ENCODE data around the gene EBF3.
A peak's percentile ranks its signal among the peaks of the same experiment; 100 is the strongest.

The EBF3 gene

DNA sequence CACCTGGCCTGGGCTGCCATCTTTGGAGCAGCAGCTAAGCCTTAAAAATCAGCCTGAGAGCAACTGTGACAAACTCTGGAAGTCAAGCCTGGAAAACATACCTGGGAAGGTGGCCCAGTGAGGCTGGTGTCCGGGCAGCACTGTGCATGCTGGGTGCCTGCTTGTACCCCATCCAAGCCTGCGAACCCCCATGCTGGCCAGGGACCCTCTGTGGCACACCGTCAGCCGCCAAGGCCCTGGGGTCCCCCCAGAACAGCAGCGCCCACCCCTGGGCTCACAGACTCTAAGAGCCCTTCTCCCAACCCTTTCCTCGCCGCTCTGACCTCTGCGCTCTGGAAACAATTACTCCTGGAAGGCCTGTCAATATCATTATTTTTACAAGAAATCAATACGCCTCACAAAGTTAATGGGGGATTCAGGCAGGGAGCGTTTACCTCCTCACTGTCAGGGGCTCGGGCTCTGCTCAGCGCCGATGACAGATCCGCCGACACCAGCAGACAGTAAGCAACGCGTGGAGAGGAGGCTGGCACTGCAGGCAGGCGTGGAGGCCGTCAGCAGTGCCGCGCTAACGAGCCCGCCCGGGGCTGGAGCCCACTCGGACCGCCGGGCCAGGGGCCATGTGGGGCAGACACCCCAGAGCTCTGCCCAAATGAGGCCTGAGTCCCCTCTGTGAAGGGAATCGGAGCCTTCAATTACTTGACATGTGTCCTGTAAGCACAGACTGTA lies 54.4 kb downstream of the EBF3 start:
- DNase-seq = no peak

DNA sequence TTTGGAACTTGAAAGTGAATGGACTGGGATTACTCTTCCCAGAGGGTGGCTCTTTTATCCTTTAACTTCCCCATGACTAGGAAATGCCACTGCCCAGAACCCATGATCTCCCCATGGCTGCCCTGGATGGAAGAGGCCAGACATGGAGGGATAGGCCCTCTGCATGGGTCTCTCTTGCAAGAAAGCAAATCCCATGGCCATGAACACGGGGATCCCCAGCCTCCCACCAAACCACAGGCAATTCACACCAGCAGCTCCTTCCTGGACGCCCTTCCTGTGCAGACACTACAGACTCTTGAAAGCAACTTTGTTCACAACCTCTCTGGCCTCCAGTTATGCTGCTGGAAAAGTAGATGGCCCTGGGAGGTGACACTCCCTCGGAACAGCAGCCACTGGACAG lies 55.0 kb downstream of the EBF3 start:
- DNase-seq = no peak

DNA sequence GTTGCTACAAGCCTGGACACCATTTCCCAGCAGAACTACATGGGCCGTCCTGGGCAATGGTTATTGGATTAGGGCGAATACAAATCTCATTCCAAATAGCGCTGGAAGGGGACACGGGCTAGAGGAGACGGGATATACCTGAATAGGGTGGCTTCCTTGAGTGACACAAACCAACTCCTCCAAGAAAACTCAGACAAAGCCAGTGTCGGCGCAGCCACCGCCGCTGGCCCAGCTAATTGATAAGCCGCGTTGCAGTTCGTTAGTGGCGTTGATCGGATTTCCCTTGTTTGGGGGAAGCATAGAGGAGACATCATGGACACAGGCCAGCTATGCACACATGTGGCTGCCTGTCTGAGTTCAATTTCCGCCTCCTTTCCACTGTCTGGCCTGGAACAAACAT lies 55.7 kb downstream of the EBF3 start:
- no peak for DNase-seq

DNA sequence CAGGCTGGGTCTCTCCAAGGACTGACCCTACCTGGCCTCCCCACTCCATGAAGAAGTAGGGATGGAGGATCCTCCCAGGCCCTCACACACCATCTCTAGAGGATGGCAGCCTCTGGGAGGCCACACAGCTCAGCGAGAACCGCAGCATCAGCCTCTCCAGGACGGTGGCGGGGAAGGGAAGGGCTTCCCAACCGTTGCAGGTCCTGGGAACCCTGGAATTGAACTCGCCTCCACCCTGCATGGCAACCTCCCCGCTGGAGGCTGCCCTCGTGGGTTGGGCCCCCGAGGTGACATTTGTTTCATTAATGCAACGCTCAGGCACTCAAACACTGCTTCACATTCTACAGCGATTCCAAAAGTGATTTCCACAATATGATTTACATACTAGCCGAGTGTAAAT lies 58.5 kb downstream of the EBF3 start:
- no peak for DNase-seq

DNA sequence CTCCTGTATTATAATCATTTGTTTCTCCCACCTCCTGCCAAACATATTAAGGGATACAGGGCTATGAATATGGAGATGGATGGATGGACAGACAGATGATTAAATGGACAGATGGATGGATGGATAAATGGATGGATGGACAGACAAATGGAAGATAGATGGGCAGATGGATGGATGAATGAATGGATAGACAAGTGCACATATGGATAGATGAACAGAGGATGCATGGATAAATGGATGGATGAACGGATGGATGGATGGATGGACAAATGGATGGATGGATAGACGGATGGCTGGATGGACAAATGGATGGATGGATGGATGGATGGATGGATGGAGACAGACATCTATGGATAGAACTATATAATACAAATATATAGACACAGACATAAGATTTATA lies 59.8 kb downstream of the EBF3 start:
- DNase-seq = no peak

DNA sequence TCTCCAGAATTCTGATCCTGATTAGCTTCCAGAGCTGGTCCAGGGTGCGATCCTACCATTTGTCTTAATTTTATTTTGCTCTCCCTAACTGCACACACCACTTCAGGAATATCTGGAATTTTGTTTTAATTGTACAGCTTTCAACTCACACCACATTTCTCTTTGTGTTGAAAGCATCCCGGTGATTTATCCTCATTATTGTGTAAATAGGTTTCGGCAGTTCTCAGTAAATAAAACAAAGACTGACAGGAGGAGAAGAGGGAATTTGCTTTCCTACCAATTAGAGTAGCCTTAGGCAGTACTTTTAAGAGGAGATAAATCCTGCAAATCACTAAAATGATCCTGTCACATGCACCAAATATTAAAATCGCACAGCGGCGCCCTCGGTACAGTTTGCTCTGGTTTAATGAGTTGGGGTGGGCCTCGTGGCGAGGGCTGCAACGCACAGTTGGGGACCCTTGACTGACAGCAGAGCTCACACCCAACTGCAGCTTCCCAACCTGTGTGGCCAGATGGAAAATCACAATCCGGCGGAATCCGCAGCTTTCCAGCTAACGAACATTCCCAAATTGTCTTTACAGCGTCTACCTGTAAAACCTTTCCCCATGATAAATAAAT lies 62.6 kb downstream of the EBF3 start:
- no peak for DNase-seq

DNA sequence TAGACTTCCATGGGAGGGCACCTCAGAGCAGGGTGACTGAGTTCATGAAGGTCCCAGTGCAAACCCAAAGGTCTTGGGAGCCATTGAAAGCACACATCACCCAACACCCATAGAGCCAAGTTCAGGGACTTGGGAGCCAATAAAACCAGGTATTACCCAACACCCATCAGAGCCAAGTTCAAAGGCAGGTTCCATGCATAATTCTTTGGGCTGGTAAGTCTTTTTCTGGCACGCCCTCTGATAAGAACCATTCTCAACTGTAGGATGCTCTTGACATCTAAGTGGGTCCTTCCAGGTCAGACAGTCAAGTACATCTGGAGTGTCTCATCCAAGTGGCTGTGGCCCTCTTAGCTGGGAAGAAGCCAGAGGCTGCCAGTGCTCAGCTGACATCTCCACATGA lies 63.2 kb downstream of the EBF3 start:
- DNase-seq = no peak

DNA sequence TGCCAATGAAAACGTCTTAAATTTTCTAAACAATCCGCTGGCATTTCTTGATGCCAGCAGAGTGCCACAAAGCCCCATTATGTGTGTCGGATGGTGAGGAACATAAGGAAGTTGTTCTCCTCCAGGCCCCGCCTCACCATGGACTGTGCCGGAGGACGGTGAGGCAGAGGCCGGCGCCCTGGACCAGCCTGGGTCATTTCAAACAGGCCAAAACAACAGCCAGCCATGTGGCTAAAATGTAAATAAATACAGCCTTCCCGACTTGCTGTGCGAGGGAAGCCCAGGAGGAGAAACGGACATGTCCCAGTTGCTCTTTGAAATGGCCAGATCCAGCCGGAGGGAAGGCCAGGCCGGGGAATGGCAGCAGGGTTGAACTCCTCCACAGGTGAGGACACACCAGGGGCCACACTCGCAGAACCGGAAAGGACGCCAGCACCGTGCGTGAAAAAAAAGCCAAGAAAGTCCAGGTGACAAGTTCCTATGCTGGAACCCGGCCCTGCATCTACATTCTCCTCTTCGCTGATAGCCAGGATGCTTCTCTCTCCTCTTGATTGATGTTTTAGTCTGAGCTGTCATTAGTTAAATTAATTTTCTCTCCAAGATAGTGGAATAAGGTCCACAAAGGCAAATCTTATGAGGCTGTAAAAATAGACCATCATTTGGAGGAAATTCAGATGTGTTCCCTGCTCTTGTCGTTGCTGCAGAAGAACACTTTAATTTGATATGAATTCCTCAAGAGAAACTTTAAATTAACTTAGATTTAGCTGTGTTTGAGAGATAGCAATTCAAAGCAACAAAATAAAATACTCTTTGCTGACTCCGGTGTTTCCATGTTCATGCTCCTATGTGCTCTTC lies 64.6 kb downstream of the EBF3 start:
- DNase-seq = no peak

DNA sequence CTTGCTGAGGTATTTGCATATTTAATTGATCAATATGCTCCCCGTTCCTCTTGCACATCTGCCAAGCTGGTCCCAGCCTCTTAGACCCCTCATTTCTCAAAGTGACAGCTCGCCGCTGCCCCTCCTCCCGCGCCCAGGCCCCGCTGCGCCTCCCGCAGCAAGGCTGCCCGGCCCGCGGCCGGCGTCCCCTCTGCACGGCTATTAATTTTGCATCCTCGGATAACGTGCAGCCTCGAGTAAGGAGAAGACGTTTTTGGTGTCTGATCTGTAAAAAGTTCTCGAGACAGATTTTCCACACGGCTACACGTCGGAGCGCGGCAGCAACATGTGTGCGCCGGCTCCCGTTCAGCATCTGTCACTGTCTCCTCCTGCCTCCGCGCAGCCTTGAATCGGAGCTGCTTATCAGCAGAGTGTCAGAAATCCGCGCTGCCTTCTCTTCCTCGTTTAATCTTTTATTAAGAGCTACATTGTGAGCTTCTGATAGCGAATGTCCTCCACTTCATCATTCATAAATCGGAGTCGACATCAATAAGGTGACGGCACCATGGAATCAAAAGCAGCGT lies 65.3 kb downstream of the EBF3 start:
- DNase-seq = no peak

DNA sequence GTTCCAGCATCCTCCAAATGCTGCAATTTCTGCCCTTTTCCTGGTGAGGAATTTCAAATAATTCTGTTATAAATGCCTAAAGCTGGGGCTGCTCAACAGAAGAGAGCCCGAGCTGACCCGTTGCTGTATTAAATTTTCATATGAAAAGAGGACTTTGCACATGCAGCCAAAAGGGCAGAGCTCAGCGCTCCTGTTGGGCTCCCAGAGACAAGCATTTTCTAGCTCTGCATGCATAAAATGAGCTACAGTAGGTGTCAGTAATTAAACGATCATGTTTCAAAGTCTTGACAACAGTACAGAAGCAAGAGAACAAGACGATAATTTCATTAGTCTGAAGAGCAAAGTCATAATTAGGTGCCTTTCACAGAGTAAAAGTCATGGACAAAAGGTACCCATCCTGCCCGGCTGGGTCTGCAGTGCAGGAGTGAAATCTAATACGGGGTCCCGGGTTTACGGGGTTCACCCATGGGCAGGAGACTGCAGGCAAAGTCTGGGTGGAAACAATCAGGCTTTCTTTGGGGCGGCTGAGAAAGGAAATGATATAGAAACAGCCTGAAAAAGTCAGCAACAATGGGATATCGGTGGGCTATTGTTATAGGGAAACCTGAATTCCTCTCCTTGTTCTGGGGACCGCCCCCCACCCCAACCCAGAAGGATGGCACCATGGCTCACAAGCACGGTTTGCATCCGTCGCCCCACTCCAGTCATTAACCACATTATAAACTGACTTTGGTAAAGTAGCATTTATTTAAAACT lies 66.0 kb downstream of the EBF3 start:
- DNase-seq = no peak

DNA sequence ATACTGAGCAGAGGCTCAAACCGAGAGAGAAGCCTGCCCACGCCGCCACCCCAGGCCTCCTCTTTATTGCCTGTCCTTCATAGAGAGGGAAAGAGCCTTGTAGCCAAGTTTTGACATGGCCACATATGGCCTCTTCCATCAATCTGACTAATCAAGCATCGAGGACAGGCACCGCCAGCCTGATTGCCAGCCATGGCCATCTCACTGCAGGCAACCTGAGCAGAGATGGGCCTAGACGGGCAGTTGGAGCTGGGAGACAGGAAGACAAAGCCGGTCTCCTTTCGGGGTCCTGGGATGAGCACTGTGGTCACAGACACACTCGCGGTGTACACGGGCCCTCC lies 67.2 kb downstream of the EBF3 start:
- no peak for DNase-seq

DNA sequence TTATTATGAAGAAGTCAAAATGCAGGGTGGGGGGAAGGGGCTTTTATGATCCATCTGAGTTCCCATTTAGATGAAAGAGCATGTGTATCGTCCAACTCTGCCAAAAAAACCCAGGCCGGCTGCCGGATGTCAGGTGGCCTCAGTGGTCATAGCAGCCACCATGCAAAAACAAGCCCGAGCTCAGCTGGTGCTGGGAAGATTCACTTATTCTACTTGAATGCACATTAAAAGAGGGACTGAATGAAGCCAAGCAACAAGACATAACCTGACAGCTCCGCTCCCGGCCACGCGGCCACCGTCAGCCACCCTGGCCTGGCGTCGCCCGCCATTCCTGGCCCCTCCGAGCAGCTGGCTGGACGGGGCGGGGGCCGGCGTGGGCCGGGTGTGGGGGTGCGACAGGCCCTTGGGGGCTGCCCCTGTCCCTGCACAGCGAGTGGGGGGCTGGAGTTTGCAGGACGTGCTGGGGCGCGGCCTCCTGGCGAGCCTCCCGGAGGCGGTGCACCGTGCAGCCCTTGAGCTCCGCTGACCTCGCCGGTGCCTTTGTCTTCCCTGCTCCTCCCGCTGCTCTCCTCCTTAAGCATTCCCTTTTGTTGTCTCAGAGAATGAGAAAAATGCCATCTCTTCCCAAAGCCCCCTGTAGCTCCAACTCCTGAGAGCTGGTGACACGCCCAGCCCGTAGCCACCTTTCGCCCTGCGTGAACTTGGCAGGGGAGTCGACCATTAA lies 67.8 kb downstream of the EBF3 start:
- DNase-seq = no peak

DNA sequence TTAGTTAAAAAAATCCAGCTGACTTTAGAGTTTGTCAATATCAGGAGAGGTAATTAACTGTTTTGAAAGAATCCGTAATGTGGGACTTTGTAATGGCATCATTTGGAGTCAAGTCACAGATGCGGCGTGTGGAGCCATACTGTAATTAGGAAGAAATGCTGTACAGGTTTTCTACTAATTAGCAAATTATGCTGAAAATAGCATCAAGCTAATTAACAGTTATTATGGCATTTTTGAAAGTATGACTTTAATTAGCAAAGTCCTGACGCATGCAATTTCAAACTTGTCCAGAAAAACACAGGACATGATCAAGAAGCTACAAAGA lies 68.3 kb downstream of the EBF3 start:
- DNase-seq = no peak

DNA sequence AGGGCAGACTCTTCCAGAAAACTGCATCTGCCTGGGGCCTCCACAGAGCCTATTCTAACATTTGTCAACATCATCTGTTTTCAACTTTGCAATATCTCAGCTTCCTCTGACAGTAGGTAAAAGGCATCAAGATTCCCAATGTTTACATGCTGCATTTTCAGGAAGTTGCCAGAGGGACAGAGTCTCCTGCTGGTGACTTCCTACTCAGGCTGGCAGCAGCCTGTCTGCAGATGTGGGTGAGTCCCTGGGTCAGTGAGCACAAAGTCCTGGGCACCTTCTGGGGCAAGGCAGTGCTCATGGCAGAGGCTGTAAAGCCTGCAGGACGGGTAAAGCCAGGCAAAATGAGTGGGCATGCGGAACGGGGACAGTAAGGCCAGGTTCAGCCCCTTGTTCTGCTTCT lies 69.4 kb downstream of the EBF3 start:
- no peak for DNase-seq

DNA sequence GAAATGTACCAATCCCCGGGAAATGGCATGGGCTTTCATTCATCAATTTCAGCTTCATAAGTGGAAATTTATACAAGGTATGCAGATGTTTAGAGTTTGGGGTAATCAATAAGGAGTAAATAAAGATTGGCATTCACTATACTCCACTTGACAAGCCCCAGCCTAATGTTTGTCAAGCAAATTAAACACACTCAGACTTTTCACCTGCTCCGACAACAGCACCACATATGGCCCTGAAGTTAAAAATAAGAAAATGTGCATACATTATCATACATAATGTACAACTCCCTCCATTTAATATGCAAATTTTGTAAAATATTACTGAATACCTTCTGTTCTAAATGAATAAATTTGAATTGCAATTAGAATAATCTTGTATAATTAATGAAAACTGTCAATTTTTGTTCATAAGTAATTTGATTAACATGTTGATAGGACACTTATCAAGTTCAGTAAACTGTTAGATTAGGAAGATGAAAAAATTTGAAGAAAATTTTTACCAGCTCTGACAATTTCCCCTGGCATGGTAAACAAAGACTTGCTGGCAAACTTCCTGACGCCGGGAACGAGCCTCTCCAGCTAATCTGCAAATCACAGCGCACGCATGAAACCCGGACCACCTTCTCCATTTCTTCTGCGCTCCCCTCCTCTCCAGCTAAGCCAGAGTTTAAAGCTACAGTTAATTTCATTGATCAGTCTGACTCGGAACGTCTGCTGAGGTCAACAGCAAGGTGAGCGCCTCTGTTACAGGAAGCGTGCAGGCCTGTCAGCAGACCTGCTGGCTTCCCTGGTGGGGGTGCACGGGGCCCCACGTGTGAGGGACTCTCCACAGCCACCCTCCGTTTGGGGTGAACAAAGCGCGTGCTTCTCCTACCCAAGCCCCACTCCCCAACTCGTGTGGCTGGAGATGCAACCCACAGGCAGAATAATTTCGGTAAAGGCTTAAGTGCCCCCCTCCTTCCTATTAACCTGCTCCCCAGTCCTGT lies 70.7 kb downstream of the EBF3 start:
- no peak for DNase-seq

DNA sequence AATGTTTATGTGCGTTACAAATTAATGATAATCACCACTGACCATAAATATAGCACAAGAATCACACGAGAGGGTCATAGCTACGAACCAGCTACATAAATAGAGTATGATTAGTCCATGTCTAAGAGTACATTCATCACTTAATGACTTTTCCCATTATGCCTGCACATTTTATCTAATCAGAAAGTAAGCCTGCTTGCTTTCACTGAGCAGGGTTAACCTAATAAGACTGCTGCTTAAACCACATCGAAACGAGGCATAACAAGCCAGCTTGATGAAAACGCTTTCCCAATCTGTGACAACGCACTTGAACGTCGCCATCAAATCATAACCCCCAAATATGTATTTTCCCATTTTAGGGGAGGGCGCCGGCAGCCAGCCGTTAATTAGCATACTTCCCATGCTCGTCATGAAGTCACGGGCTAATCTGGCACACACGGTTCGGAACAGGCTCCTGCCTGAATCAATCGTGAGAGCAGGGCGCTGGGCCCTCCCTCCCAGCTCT lies 71.5 kb downstream of the EBF3 start:
- DNase-seq = no peak

DNA sequence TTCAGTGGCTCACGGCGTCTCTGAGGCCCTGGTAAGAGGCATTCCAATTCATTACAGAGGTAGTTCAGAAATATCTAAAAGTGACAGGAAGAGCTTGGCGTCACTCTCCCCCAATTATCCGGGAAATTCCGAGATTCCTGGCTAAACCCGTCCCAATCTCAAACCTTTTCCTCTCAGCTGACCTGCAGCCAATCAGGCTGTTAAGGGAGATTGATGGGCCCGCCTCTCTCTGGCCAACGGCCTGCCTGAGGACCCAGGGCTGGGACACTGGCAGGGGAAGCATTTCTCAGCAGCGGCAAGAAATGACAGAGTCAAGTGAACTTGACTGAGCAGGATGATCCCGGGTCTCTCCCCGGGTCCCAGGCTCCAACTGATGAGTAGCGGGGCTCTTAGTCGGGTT lies 72.3 kb downstream of the EBF3 start:
- DNase-seq = no peak

DNA sequence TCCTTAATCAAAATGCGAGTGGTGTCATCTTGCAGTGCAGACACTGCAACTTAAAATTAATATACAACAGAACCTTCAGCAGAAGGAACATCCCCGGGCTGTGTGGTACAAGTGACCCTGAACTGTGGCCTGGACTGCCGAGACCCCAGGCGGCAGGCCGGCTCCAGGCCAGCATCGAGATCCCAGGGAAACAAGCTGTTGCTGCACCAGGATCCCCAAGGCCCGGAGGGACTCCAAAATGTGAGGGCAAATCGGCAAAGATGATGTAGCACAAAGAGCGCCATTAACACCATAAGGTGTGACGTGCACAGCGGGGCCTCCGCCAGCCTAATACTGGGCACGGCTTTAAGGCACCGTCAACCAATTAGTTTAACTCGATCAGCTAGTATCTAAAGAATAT lies 73.9 kb downstream of the EBF3 start:
- no peak for DNase-seq

DNA sequence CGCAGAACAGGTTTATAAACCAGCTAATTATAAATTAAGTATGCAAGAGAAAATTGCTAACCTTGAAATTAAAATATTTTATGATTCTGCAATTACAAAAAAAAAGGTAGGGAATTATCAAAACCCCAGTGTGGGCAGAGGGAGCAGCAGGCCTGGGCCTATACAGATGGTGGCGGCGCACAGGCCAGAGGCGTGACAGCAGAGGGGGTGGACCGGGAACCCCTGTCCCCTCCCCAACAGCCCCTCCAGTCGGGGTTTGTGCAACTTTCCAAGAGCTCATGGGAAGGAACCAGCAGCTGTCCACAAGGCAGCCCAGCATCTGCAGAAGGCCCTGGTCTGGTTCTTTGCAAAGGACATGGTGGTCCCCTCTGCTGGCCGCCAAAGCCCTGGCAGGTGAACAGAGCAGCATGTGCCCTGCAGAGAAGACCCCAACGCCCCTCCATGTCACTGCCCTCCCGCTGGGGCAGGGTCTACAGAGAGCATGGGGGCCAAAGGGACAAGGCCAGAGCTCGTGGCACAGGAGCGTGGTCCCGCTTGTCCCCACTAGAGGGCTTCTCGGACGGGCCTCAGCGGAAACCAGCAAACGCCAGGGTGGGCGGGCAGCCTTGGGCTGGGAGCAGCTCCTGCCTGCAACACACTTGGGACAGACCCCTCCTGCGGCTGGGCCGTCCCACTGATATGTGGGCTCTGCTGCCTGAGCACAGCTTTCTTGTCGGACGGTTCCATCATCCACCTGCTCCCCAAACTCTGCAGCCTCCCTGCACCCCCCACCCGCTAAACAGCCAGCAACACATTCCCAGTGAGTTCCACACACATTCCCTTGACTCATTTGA lies 75.1 kb downstream of the EBF3 start:
- peak; percentile 49 for DNase-seq

Data from activated CD4-positive, alpha-beta T cell treated with anti-CD3 and anti-CD28 coated beads, Interleukin-2, Interleukin-6, amounts not matched to agents 100 ng/mL and 50 ng/mL, durations not matched to agents 16 hours and 8 hours (primary cell).